HepG2 (cell line): ENCODE data around the gene ITGB5. TPM values are rescaled to one million over a fixed set of nuclear protein-coding genes. Genes with fewer than 3 reads are reported as not detected.

Experiments
- ATF6 ChIP-seq: sonication (generic); formaldehyde crosslinking; conservative IDR thresholded peaks from 2 replicates; pipeline ENCODE4 v1.4.0; 2020; ENCODE audit warnings: missing genetic modification reagents
- CEBPZ ChIP-seq: IDR thresholded peaks from 2 replicates; pipeline ENCODE4 v1.6.1; 2012; ENCODE audit warnings: low read length, improper control_type of control experiment
- FOXO1 ChIP-seq: sonication (generic); formaldehyde crosslinking; IDR thresholded peaks from 2 replicates; pipeline ENCODE4 v1.4.0; 2020; ENCODE audit warnings: missing genetic modification reagents
- HNRNPL ChIP-seq: fragments of 200-400 bp; formaldehyde crosslinking; IDR thresholded peaks from 2 replicates; pipeline ENCODE4 v1.6.1; 2017; ENCODE audit warnings: mild to moderate bottlenecking, low read depth, low read length
- KLF6 ChIP-seq: IDR thresholded peaks from 2 replicates; pipeline ENCODE4 v1.8.0; 2016; ENCODE audit warnings: missing biosample characterization, missing genetic modification reagents
- MAF1 ChIP-seq: sonication (generic); formaldehyde crosslinking; IDR thresholded peaks from 2 replicates; pipeline ENCODE4 v1.5.0; 2020; ENCODE audit warnings: missing genetic modification reagents, borderline replicate concordance
- MED8 ChIP-seq: sonication (generic); formaldehyde crosslinking; IDR thresholded peaks from 2 replicates; pipeline ENCODE4 v1.8.1; 2023; ENCODE audit warnings: mild to moderate bottlenecking, missing genetic modification reagents; ENCODE audit not compliant: insufficient replicate concordance
- MXD4 ChIP-seq: IDR thresholded peaks from 2 replicates; pipeline ENCODE4 v1.6.1; 2016; ENCODE audit warnings: mild to moderate bottlenecking, missing biosample characterization, missing genetic modification reagents
- PHF8 ChIP-seq: sonication (generic); formaldehyde crosslinking; IDR thresholded peaks from 2 replicates; pipeline ENCODE4 v1.5.0; 2020; ENCODE audit warnings: missing genetic modification reagents
- PLRG1 ChIP-seq: fragments of 450-650 bp; conservative IDR thresholded peaks from 2 replicates; pipeline ENCODE4 v1.6.1; 2016
- POLR2A ChIP-seq, 2 experiments: IDR thresholded peaks; 2 replicates each; pipeline ENCODE4 v1.6.1; 2011; ENCODE audit warnings: low read depth in 2 of 2, low read length in 2 of 2, mild to moderate bottlenecking in 1 of 2, moderate library complexity in 1 of 2; ENCODE audit not compliant: insufficient read depth in 1 of 2
- RFXANK ChIP-seq: IDR thresholded peaks from 2 replicates; pipeline ENCODE4 v1.6.1; 2016
- SALL2 ChIP-seq: sonication (generic); formaldehyde crosslinking; IDR thresholded peaks from 2 replicates; pipeline ENCODE4 v1.8.1; 2023; ENCODE audit warnings: mild to moderate bottlenecking, missing genetic modification reagents, inconsistent platforms
- SP140L ChIP-seq: sonication (generic); formaldehyde crosslinking; IDR thresholded peaks from 2 replicates; pipeline ENCODE4 v1.4.0; 2020; ENCODE audit warnings: missing genetic modification reagents, borderline replicate concordance
- STAG1 ChIP-seq: sonication (generic); formaldehyde crosslinking; IDR thresholded peaks from 2 replicates; pipeline ENCODE4 v1.4.0; 2020; ENCODE audit warnings: missing genetic modification reagents
- THRA ChIP-seq: sonication (generic); formaldehyde crosslinking; IDR thresholded peaks from 2 replicates; pipeline ENCODE4 v1.4.0; 2020; ENCODE audit warnings: missing genetic modification reagents, borderline replicate concordance
- ZNF274 ChIP-seq: sonication (generic); formaldehyde crosslinking; IDR thresholded peaks from 2 replicates; pipeline ENCODE4 v1.5.1; 2020; ENCODE audit warnings: mild to moderate bottlenecking, missing genetic modification reagents
- ZNF414 ChIP-seq: sonication (generic); formaldehyde crosslinking; IDR thresholded peaks from 2 replicates; pipeline ENCODE4 v1.5.0; 2020; ENCODE audit warnings: missing genetic modification reagents
- ZNF775 ChIP-seq: sonication (generic); formaldehyde crosslinking; IDR thresholded peaks from 2 replicates; pipeline ENCODE4 v1.4.0; 2020; ENCODE audit warnings: missing genetic modification reagents, mild to moderate bottlenecking, moderate library complexity, borderline replicate concordance
- polyA plus RNA-seq, 8 experiments: library from polyadenylated mRNA; depleted of rRNA in 3 of 8; stranded (reverse) in 7 of 8; unstranded in 1 of 8; fragments of >200 nt; fragmentation: Illumina TruSeq in 4 of 8; extraction: Trizol in 4 of 8; gene quantifications; 2 replicates each; pipeline versions ENCODE4 v1.2.1 to v1.2.3, GENCODE V29; 2011 to 2016; ENCODE audit warnings: low read depth in 4 of 8, missing spikeins in 1 of 8, mixed read lengths in 1 of 8; ENCODE audit not compliant: insufficient read depth in 1 of 8
- total RNA-seq, 5 experiments: library from RNA; depleted of rRNA; stranded (reverse); fragments of >200 nt; fragmentation: Illumina TruSeq; extraction: Trizol; gene quantifications; 2 replicates each; pipeline ENCODE4 v1.2.3, GENCODE V29; 2016; ENCODE audit warnings: low read depth in 1 of 5
- TF ChIP-seq, protein P1 (sequence below): sonication (generic); formaldehyde crosslinking; IDR thresholded peaks from 2 replicates; pipeline ENCODE4 v1.4.0; 2020; ENCODE audit warnings: missing genetic modification reagents

The ITGB5 gene
- total and polyA plus RNA-seq, 2 of the 13 experiments (the other 11 are each of a cell fraction or from before 2014, with no cell fraction given) = 74.1 to 343 TPM

GRCh38 chr3:124886168-124887056 lies 753 bp downstream of the ITGB5 start (continued):
- TF ChIP-seq CEBPZ = no peak
- TF ChIP-seq ZNF775 (CRISPR knock-in tag) = no peak
- no peak for TF ChIP-seq SP140L (CRISPR knock-in tag)
- TF ChIP-seq MXD4 (CRISPR knock-in tag) = 0 out of 2 replicates have a peak, but pooled peaks have one; percentile 5
- no peak for TF ChIP-seq ZNF414
- no peak for TF ChIP-seq MAF1
- TF ChIP-seq RFXANK = no peak
- TF ChIP-seq KLF6 (CRISPR knock-in tag) = peak; percentile 14; the same call in 1 of the 2 replicates
- TF ChIP-seq ZNF274 = peak; percentile 34; the same call in 1 of the 2 replicates
- peak; percentile 85 for TF ChIP-seq FOXO1 (CRISPR knock-in tag)
- TF ChIP-seq MED8 (CRISPR knock-in tag) = peak; percentile 41
- TF ChIP-seq POLR2A (IDR thresholded peaks at IDR 0.05; ENCODE audit: insufficient read depth in 1 of 2, low read depth in 2 of 2, low read length in 2 of 2) = peak; percentile 74 to 77
- TF ChIP-seq THRA (CRISPR knock-in tag) = 0 out of 2 replicates have a peak, but pooled peaks have one; percentile 19
- 0 out of 2 replicates have a peak, but pooled peaks have one; percentile 5 for TF ChIP-seq SALL2
- TF ChIP-seq PHF8 (CRISPR knock-in tag) = 0 out of 2 replicates have a peak, but pooled peaks have one; percentile 41
- TF ChIP-seq, protein P1, sequence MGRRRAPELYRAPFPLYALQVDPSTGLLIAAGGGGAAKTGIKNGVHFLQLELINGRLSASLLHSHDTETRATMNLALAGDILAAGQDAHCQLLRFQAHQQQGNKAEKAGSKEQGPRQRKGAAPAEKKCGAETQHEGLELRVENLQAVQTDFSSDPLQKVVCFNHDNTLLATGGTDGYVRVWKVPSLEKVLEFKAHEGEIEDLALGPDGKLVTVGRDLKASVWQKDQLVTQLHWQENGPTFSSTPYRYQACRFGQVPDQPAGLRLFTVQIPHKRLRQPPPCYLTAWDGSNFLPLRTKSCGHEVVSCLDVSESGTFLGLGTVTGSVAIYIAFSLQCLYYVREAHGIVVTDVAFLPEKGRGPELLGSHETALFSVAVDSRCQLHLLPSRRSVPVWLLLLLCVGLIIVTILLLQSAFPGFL (CRISPR knock-in tag) = no peak
- TF ChIP-seq ATF6 (CRISPR knock-in tag) = no peak
- TF ChIP-seq HNRNPL = peak; percentile 74
- no peak for TF ChIP-seq PLRG1
- TF ChIP-seq STAG1 (CRISPR knock-in tag) = peak; percentile 22
